Body of pancreas (tissue), 4 donors: Measurements from ENCODE around the gene TACO1. TPM values are rescaled to one million over a fixed set of nuclear protein-coding genes. Genes with fewer than 3 reads are reported as not detected.
A peak's percentile ranks its signal among the peaks of the same experiment; 100 is the strongest.

ENCODE experiments used
- ATAC-seq: fragments of 150-250 bp; one replicate; pipeline ENCODE4 v1.9.1; 2016
- DNase-seq, 4 donors: peaks; one replicate each; pipeline ENCODE4 v3.0.0-alpha.2; 2019
- H3K27ac ChIP-seq, 4 donors: fragments of 200-600 bp; sonication (generic); 1 replicate in 3 of 4; 2 replicates in 1 of 4; pipeline versions ENCODE4 v1.5.1 to v1.6.1; 2016 to 2019; ENCODE audit warnings: mild to moderate bottlenecking in 1 of 4, mixed read lengths in 1 of 4, moderate library complexity in 1 of 4
- H3K27me3 ChIP-seq, 2 donors: fragments of 200-600 bp; sonication (generic); one replicate each; pipeline ENCODE4 v1.6.0; 2016; ENCODE audit warnings: mild to moderate bottlenecking in 1 of 2
- H3K36me3 ChIP-seq, 2 donors: fragments of 200-600 bp; sonication (generic); replicated peaks in 1 of 2; 2 replicates each; pipeline ENCODE4 v1.5.1; 2016; ENCODE audit warnings: low read depth in 2 of 2; ENCODE audit not compliant: insufficient read depth in 1 of 2
- H3K4me1 ChIP-seq: fragments of 200-600 bp; sonication (generic); one replicate; pipeline ENCODE4 v1.6.0; 2016
- H3K4me3 ChIP-seq, 2 donors: fragments of 200-600 bp; sonication (generic); 1 replicate in 1 of 2; 2 replicates in 1 of 2; pipeline ENCODE4 v1.5.1; 2016 to 2019
- H3K9me3 ChIP-seq, 3 donors: fragments of 200-600 bp; sonication (generic); 1 replicate in 2 of 3; 2 replicates in 1 of 3; pipeline ENCODE4 v1.5.1; 2016
- CTCF ChIP-seq, 7 experiments: fragments of 450-650 bp in 4 of 7; fragments of 200-600 bp in 3 of 7; sonication (generic) in 3 of 7; IDR thresholded peaks; one replicate each; pipeline ENCODE4 v1.5.1; 2016 to 2019; ENCODE audit warnings: antibody characterized with exemption in 7 of 7
- POLR2A ChIP-seq, 3 donors: fragments of 450-650 bp; IDR thresholded peaks; one replicate each; pipeline ENCODE4 v1.6.1; 2016; ENCODE audit warnings: antibody characterized with exemption in 3 of 3, mild to moderate bottlenecking in 2 of 3
- WGBS, 2 donors: methylation state at CpG; one replicate each; pipeline ENCODE4 v1.1.5; 2017; 5-methylcytosine and 5-hydroxymethylcytosine counted together
- intact Hi-C: fragments of 100-400 bp; cut with DNase I; formaldehyde crosslinking; loops from one replicate; pipeline ENCODE4 v1.15.1; 2023
- total RNA-seq, 2 donors: library from RNA; depleted of rRNA; stranded (reverse); fragments of >200 nt; gene quantifications; one replicate each; pipeline ENCODE4 v1.1.0, GENCODE V29; 2016

TACO1 gene
- total RNA-seq, 2 donors from 2014 or later = 9.3 to 10.5 TPM

GRCh38 chr17:63578769-63579111, 22.0 kb upstream of the TACO1 start:
- 52 to 66% methylated on average over 5 of the region's 5 CpGs for WGBS, 2 donors
- intact Hi-C loops = no loop called here
- no peaks in the 10 kb centered on the region for H3K27me3 ChIP-seq
- H3K4me3 ChIP-seq = no peak overlapping the region
- H3K27ac ChIP-seq = peak overlapping the region in 2 of 4 donors; percentile 4 to 53
- no peaks in the 10 kb centered on the region for H3K9me3 ChIP-seq
- TF ChIP-seq CTCF (IDR thresholded peaks at IDR 0.05) (no peak), POLR2A (IDR thresholded peaks at IDR 0.05) (no peak)
- ATAC-seq (no peak), DNase-seq (no peak)
- H3K4me1 ChIP-seq = peaks cover 26% of the 10 kb centered on the region
- H3K36me3 ChIP-seq = peaks cover 0 to 6% of the 10 kb centered on the region in 2 donors

GRCh38 chr17:63579633-63580032, 21.1 kb upstream of the TACO1 start:
- TF ChIP-seq CTCF (IDR thresholded peaks at IDR 0.05) = no peak
- TF ChIP-seq POLR2A (IDR thresholded peaks at IDR 0.05) = no peak
- Histone ChIP-seq H3K27me3 (no peaks in the 10 kb centered on the region), H3K4me3 (no peak overlapping the region), H3K27ac (peak overlapping the region in 2 of 4 donors; percentile 4 to 53), H3K9me3 (no peaks in the 10 kb centered on the region), H3K4me1 (peaks cover 26% of the 10 kb centered on the region), H3K36me3 (peaks cover 0 to 9% of the 10 kb centered on the region in 2 donors)
- DNase-seq (peak in 3 of 4 donors; percentile 22 to 49 (median 34)), ATAC-seq (no peak)
- WGBS, 2 donors = 54 to 57% methylated on average over 11 of the region's 11 CpGs
- intact Hi-C loops = no loop called here

GRCh38 chr17:63587770-63588169, 12.9 kb upstream of the TACO1 start:
- ATAC-seq (no peak), DNase-seq (no peak)
- 95 to 96% methylated on average over 5 of the region's 5 CpGs for WGBS, 2 donors
- Histone ChIP-seq H3K9me3 (no peaks in the 10 kb centered on the region), H3K4me1 (no peaks in the 10 kb centered on the region), H3K27me3 (no peaks in the 10 kb centered on the region), H3K36me3 (peaks cover 3 to 31% of the 10 kb centered on the region in 2 donors), H3K27ac (no peak overlapping the region), H3K4me3 (no peak overlapping the region)
- intact Hi-C loops = no loop called here
- TF ChIP-seq CTCF (IDR thresholded peaks at IDR 0.05) (no peak), POLR2A (IDR thresholded peaks at IDR 0.05) (no peak)

- Histone ChIP-seq H3K36me3 (peaks cover 3 to 25% of the 10 kb centered on the region in 2 donors), H3K9me3 (no peaks in the 10 kb centered on the region), H3K27ac (no peak overlapping the region), H3K4me3 (no peak overlapping the region), H3K27me3 (no peaks in the 10 kb centered on the region), H3K4me1 (no peaks in the 10 kb centered on the region)
- no peak for DNase-seq
- ATAC-seq = no peak
- TF ChIP-seq POLR2A (IDR thresholded peaks at IDR 0.05) (no peak), CTCF (IDR thresholded peaks at IDR 0.05) (no peak)
- WGBS, 2 donors = 84 to 91% methylated on average over 11 of the region's 11 CpGs
- intact Hi-C loops = no loop called here
These were observed 11.9 kb upstream of the TACO1 start for GRCh38 chr17:63588797-63589196.

- Histone ChIP-seq H3K4me3 (no peak overlapping the region), H3K4me1 (no peaks in the 10 kb centered on the region), H3K36me3 (peaks cover 3 to 23% of the 10 kb centered on the region in 2 donors), H3K9me3 (no peaks in the 10 kb centered on the region), H3K27me3 (no peaks in the 10 kb centered on the region), H3K27ac (no peak overlapping the region)
- DNase-seq (no peak), ATAC-seq (no peak)
- 95 to 100% methylated on average over 1 of the region's 1 CpG for WGBS, 2 donors
- intact Hi-C loops = no loop called here
- TF ChIP-seq POLR2A (IDR thresholded peaks at IDR 0.05) (no peak), CTCF (IDR thresholded peaks at IDR 0.05) (no peak)
These were observed 11.0 kb upstream of the TACO1 start for GRCh38 chr17:63589646-63590045.
